Peyer's patch (tissue), 4 donors: Measurements from ENCODE around the gene IL17C. TPM values are rescaled to one million over a fixed set of nuclear protein-coding genes. Genes with fewer than 3 reads are reported as not detected.

ENCODE experiments used
- DNase-seq, 3 donors: peaks; one replicate each; pipeline ENCODE4 v3.0.0-alpha.2; 2017 to 2019
- H3K27ac ChIP-seq, 4 donors: fragments of 200-600 bp; sonication (generic); one replicate each; pipeline ENCODE4 v1.5.1; 2016 to 2019
- H3K27me3 ChIP-seq, 2 donors: fragments of 200-600 bp; sonication (generic); one replicate each; pipeline ENCODE4 v1.5.1; 2019
- H3K36me3 ChIP-seq, 3 donors: fragments of 200-600 bp; sonication (generic); one replicate each; pipeline ENCODE4 v1.5.1; 2016 to 2019
- H3K4me1 ChIP-seq, 4 donors: fragments of 200-600 bp; sonication (generic); one replicate each; pipeline ENCODE4 v1.5.1; 2016 to 2019
- H3K4me3 ChIP-seq, 4 donors: fragments of 200-600 bp; sonication (generic); 1 replicate in 3 of 4; 2 replicates in 1 of 4; pipeline ENCODE4 v1.5.1; 2016 to 2019; ENCODE audit warnings: mild to moderate bottlenecking in 1 of 4
- H3K9me3 ChIP-seq, 4 donors: fragments of 200-600 bp; sonication (generic); one replicate each; pipeline ENCODE4 v1.5.1; 2016 to 2019; ENCODE audit warnings: mild to moderate bottlenecking in 1 of 4
- POLR2A ChIP-seq, 2 donors: fragments of 450-650 bp; IDR thresholded peaks; one replicate each; pipeline ENCODE4 v1.5.1; 2017; ENCODE audit warnings: antibody characterized with exemption in 2 of 2, mild to moderate bottlenecking in 2 of 2, moderate library complexity in 2 of 2
- total RNA-seq, 4 donors: library from RNA; depleted of rRNA; stranded (reverse); fragments of >200 nt; gene quantifications; one replicate each; pipeline ENCODE4 v1.1.0, GENCODE V29; 2016
- TF ChIP-seq, protein P1 (sequence below), 6 experiments: fragments of 450-650 bp in 4 of 6; fragments of 200-600 bp in 2 of 6; sonication (generic) in 1 of 6; IDR thresholded peaks; one replicate each; pipeline ENCODE4 v1.5.1; 2017 to 2019; ENCODE audit warnings: antibody characterized with exemption in 6 of 6, mild to moderate bottlenecking in 3 of 6, moderate library complexity in 1 of 6

The IL17C gene
- total RNA-seq, 4 donors from 2014 or later = not detected

DNA sequence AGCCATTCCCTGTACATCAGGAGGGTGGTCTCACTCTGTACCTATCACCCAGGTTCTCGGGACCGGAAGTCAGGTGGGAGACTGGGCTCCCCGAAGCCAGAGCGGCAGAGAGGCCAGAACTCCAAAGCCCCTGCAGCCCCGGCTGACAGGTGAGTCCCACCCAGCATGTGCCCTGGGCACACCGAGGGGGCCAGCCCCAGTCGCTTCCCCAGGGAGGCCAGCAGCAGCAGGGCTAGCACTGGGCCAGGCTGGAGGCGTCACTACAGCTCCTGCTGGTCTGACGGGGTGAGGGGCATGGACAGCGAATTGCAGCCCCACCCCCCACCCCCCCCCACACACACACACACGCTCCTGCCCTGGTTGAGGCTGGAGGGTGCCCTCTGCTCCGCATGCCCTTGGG lies 7.9 kb upstream of the IL17C start:
- DNase-seq = no peak
- Histone ChIP-seq H3K4me3 (no peak overlapping the region), H3K4me1 (peaks cover 0 to 22% (median 14%) of the 10 kb centered on the region in 4 donors), H3K27me3 (no peaks in the 10 kb centered on the region), H3K36me3 (peaks cover 0 to 71% (median 0%) of the 10 kb centered on the region in 3 donors), H3K9me3 (no peaks in the 10 kb centered on the region), H3K27ac (no peak overlapping the region)
- TF ChIP-seq, protein P1, sequence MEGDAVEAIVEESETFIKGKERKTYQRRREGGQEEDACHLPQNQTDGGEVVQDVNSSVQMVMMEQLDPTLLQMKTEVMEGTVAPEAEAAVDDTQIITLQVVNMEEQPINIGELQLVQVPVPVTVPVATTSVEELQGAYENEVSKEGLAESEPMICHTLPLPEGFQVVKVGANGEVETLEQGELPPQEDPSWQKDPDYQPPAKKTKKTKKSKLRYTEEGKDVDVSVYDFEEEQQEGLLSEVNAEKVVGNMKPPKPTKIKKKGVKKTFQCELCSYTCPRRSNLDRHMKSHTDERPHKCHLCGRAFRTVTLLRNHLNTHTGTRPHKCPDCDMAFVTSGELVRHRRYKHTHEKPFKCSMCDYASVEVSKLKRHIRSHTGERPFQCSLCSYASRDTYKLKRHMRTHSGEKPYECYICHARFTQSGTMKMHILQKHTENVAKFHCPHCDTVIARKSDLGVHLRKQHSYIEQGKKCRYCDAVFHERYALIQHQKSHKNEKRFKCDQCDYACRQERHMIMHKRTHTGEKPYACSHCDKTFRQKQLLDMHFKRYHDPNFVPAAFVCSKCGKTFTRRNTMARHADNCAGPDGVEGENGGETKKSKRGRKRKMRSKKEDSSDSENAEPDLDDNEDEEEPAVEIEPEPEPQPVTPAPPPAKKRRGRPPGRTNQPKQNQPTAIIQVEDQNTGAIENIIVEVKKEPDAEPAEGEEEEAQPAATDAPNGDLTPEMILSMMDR (IDR thresholded peaks at IDR 0.05) = no peak
- TF ChIP-seq POLR2A (IDR thresholded peaks at IDR 0.05) = no peak

GRCh38 chr16:88630941-88631340 lies 7.4 kb upstream of the IL17C start:
- Histone ChIP-seq H3K36me3 (peaks cover 0 to 66% (median 0%) of the 10 kb centered on the region in 3 donors), H3K4me1 (peaks cover 0 to 24% (median 14%) of the 10 kb centered on the region in 4 donors)
- DNase-seq = no peak

DNA sequence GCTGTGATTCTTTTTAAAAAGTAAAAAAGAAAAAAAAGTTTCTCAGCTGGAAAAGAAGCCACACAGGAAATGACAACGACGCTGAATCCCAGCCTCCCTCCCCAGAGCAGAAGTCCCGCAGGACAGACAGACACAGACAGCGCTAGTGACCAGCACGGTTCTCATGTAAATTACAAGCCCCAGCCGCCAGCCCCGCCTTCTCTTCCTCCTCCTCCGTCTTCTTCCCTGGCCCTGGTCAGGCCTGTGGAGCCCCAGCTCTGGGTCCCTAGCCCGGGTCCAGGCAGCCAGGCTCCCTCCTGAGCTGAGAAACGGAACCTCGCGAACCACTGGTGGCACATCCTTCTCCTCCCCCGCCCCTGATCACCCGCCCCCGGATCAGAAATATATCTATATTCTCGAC lies 7.0 kb upstream of the IL17C start:
- DNase-seq = no peak
- Histone ChIP-seq H3K9me3 (no peaks in the 10 kb centered on the region), H3K4me3 (no peak overlapping the region), H3K36me3 (peaks cover 0 to 61% (median 0%) of the 10 kb centered on the region in 3 donors), H3K4me1 (peaks cover 0 to 24% (median 14%) of the 10 kb centered on the region in 4 donors), H3K27me3 (no peaks in the 10 kb centered on the region), H3K27ac (no peak overlapping the region)
- TF ChIP-seq, protein P1 (IDR thresholded peaks at IDR 0.05) = no peak
- no peak for TF ChIP-seq POLR2A (IDR thresholded peaks at IDR 0.05)

More at GRCh38 chr16:88630941-88631340, 7.4 kb upstream of the IL17C start:
- Histone ChIP-seq H3K4me3 (no peak overlapping the region), H3K9me3 (no peaks in the 10 kb centered on the region), H3K27ac (no peak overlapping the region), H3K27me3 (no peaks in the 10 kb centered on the region)
- no peak for TF ChIP-seq POLR2A (IDR thresholded peaks at IDR 0.05)
- TF ChIP-seq, protein P1 (IDR thresholded peaks at IDR 0.05) = no peak

DNA sequence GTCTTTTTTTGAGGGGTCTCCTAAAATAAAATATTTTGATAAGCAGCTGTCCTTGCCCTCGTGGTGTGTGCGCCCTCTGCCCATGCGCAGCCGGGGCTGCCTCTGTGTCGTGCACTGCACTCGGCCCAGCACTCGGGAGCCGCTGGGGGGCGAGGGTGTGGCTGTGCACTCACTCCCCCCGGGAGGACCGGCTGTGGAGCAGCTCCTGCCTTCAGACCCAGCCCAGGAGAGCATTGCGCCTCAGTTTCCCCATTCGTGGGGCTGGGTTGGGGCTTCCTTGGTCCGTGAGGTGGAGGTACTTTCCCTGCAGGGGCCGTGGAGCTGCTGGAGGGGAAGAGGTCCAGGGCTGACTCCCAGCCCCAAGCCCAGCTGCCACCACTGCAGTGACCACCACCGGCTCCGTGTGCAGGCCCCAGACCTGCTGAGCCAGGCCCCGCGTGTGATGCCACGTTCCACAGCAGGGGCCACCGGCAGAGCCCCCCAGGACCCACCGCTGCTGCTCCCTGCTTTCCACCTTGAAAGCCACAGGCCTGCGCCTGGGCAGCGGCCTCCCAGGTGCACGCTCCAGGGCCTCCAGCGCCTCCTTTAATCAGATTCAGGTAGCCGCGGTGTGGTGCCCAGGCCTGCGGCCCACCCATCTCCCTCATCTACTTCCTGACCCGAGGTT lies 6.3 kb upstream of the IL17C start:
- Histone ChIP-seq H3K9me3 (no peaks in the 10 kb centered on the region), H3K4me3 (no peak overlapping the region), H3K27ac (no peak overlapping the region), H3K36me3 (peaks cover 0 to 56% (median 0%) of the 10 kb centered on the region in 3 donors), H3K27me3 (no peaks in the 10 kb centered on the region), H3K4me1 (peaks cover 0 to 25% (median 14%) of the 10 kb centered on the region in 4 donors)
- DNase-seq = no peak
- TF ChIP-seq POLR2A (IDR thresholded peaks at IDR 0.05) = no peak
- TF ChIP-seq, protein P1 (IDR thresholded peaks at IDR 0.05) = no peak

DNA sequence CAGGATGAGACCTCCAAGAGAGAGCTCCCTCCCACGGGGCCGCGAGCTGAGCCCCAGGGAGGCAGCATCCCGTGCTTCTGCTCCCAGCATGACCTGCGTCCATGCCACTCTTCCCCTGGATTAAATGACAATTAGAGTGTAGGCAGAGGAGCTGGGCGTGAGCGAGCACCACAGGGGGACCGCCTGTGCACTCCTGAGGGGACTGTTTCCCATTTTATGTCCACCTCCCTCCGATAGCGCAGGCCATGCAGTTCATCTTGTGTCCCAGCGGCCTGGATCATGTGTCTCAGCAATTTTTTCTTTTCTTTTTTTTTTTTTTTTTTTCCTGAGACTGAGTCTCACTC lies 5.8 kb upstream of the IL17C start:
- no peak for DNase-seq
- Histone ChIP-seq H3K36me3 (peaks cover 0 to 51% (median 0%) of the 10 kb centered on the region in 3 donors), H3K4me3 (no peak overlapping the region), H3K27ac (no peak overlapping the region), H3K27me3 (no peaks in the 10 kb centered on the region), H3K9me3 (no peaks in the 10 kb centered on the region), H3K4me1 (peaks cover 0 to 27% (median 14%) of the 10 kb centered on the region in 4 donors)
- no peak for TF ChIP-seq POLR2A (IDR thresholded peaks at IDR 0.05)
- TF ChIP-seq, protein P1 (IDR thresholded peaks at IDR 0.05) = no peak
